Femur (tissue), 1 donor: ENCODE results near the gene RIC1.
"Not testable (repeated sequence)": the region's sequence is repeated elsewhere in the genome, so short reads cannot be mapped to it uniquely, and the experiment has no call there.

Experiments used
- DNase-seq: peaks from one replicate; pipeline ENCODE4 v3.0.0-alpha.2; 2017

Gene RIC1

GRCh38 chr9:5628530-5629311 lies at the start of gene RIC1:
Gene RIC1, plus strand, starts transcription at chr9:5629107. Its CDS starts 203 bp downstream, at chr9:5629310.
- peak; percentile 95 for DNase-seq

DNA sequence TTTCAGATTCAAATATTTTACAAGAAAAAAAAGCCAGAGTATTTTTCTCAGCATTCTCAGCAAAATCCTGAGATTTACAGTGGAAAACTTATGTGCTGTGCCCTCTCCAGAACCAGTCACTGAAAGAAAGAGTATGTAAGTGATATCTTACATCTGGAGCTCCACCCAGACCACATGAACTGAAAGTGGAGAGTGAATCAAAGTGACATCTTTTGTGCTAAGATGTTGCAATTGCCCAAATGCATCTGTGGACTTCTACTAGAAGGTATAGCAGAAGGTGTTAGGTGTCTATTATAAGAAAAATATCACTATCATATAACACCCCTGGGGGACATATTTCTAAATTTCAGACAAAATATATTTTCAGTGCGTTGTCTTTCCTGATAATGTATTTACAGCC lies 49.0 kb upstream of the RIC1 start:
- DNase-seq = no peak

- DNase-seq = no peak
Observed at GRCh38 chr9:5580650-5581049, 48.3 kb upstream of the RIC1 start.

DNA sequence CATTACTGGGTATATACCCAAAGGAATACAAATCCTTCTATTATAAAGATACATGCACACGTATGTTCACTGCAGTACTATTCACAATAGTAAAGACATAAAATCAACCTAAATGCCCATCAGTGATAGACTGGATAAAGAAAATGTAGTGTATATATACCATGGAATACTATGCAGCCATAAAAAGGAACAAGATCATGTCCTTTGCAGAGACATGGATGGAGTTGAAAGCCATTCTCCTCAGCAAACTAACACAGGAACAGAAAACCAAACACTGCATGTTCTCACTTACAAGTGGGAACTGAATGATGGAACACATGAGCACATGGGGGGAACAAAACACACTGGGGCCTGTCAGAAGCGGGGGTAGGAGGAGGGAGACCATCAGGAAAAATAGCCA lies 47.2 kb upstream of the RIC1 start:
- DNase-seq = not testable (repeated sequence)

DNA sequence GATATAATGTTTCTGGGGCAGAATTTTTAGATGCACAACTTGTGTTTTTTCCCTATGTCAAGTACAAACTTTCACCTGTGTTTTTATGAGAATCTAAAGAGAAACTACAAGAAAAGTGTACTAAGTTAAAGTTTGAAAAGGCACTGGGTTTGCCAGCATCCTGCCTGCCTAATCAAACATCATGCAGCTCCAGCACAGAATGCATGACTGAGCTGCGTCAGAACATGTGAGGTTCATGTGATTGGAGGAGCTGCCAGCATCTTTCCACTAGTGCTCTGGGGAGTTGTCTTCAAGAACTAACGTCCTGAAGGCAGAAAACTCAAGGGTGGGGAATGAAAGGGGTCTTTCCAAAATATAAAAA lies 46.1 kb upstream of the RIC1 start:
- DNase-seq = peak; percentile 53

GRCh38 chr9:5586391-5586802 lies 42.5 kb upstream of the RIC1 start:
- no peak for DNase-seq

GRCh38 chr9:5587024-5587423 lies 41.9 kb upstream of the RIC1 start:
- no peak for DNase-seq

DNA sequence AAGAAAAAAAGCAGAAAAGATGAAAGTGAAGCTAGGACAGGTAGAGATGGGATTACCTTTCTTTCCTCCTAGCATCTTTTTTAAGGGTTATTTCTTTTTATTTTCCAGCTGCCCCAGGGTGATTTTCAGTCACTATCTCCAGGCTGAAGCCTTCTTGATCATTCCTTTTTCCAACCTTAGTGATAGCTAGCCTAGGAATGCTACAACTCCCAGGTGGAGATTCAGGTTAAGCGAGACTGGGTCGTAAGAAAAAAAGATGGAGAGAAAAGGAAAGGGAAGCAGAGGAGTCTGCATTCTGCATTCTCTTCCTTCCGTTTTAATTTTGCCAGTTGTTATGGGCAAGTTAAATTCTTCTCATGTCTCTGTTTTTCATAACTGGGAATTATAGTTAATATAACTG lies 36.7 kb upstream of the RIC1 start:
- no peak for DNase-seq

DNA sequence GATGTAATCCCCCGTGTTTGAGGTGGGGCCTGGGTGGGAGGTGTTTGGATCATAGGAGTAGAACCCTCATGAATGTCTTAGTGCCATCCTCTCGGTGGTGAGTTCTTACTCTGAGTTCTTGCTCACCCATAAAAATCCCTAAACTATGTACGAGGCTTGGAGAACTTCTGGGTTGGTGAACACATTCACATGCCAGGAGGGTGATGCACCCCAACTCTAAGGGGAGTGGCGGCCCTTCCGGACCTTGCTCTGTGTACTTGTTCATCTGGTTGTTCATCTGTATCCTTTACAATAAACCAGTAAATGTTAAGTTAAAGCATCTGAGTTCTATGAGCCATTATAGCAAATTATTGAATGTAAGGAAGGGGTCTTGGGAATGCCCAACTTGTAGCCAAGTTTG lies 36.0 kb upstream of the RIC1 start:
- no peak for DNase-seq

- no peak for DNase-seq
Observed at GRCh38 chr9:5593904-5594303, 35.0 kb upstream of the RIC1 start.

- DNase-seq = no peak
Observed at GRCh38 chr9:5596173-5596572, 32.7 kb upstream of the RIC1 start.

DNA sequence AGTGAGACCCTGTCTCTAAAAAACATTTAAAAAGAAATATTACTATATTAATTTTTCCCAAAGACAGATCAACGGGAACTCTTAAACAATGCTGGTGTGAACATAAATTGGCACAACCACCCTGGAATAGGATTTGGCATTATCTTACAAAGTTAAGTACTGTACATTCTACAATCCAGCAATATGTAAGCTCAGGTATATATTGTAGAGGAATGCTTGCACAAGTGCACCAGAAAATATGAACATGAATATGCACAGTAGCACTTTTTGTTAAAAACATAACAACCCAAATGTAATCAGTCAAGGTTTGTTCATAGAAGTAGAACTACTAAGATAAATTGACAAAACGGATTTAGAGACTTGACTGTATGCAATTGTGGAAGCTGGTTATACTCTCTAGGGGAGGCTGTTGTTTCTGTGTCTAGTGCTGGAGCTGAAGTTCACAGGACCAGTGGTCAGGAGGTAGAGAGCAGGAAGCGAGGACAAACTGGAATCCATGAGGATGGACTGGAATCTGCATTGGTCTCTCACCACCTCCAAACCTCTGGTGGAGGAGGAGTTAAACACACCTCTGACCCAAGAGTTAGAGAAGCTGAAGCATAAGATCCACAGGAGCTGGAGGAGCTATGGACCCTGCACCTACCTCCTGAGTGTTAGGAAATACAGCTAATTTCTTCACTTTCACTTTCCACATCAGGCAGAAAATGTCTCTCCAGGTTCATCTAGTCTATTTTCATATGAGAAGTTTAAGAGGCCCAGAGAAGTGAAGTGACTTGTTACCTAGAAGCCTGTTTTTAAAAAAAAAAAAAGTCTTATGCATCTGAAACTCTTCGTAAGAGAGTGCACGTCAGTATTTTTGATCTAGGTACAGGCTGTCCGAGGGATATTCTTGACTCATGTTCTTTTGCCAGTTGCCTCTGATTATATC lies 20.3 kb upstream of the RIC1 start:
- no peak for DNase-seq

DNA sequence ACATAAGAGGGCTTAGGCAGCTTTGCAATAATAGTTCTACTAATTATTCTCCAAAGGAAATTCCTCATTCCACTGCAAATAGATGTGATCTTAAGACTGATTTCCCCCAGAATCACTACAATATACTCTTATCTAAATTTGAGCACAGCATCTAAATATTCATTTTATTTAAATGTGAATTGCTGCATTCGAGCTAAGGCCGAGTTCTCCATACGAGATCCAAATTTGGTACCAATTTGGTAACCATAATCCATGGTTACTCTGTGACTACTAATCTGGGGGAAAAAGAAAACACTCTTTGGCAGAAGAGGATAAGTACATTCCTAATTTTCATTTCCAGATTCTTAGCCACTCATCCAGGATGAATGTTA lies 19.7 kb upstream of the RIC1 start:
- no peak for DNase-seq

- no peak for DNase-seq
Observed at GRCh38 chr9:5610491-5610890, 18.4 kb upstream of the RIC1 start.

GRCh38 chr9:5611321-5612184 lies 17.4 kb upstream of the RIC1 start:
- no peak for DNase-seq

- DNase-seq = no peak
Observed at GRCh38 chr9:5612185-5612530, 16.7 kb upstream of the RIC1 start.

DNA sequence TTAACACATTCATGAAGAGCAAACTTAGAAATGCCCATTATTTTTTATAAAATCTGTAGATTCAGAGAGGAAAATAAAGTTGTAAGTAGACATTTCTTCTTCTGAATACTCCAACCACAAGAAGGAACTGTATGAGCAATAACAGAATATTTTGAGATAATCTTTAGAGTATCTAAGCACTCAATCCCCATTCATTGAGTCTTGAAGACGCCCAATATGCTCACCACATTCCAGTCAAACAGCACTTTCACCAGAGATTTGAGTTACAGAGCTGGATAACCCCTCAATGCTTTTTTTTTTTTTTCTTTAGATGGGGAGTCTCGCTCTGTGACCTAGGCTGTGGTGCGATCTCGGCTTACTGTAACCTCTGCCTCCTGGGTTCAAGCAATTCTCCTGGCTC lies 14.7 kb upstream of the RIC1 start:
- no peak for DNase-seq

GRCh38 chr9:5614985-5615384 lies 13.9 kb upstream of the RIC1 start:
- DNase-seq = no peak

- DNase-seq = no peak
Observed at GRCh38 chr9:5617749-5618148, 11.2 kb upstream of the RIC1 start.

- no peak for DNase-seq
Observed at GRCh38 chr9:5620494-5620893, 8.4 kb upstream of the RIC1 start.

GRCh38 chr9:5621327-5621726 lies 7.6 kb upstream of the RIC1 start:
- no peak for DNase-seq

GRCh38 chr9:5622016-5622415 lies 6.9 kb upstream of the RIC1 start:
- DNase-seq = no peak

DNA sequence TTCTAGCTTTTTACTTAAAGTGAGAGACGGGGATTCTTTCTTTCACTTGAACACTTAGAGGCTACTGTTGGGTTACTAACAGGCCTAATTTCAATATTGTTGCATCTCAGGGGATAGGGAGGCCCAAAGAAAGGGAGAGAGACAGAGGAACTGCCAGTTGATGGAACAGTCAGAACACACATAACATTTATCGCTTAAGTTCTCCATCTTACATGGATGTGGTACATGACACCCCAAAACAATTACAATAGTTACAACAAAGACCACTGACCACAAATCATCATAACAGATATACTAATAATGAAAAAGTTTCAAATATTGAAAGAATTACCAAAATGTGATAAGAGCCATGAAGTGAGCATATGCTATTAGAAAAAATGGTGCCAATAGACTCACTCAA lies 4.3 kb upstream of the RIC1 start:
- no peak for DNase-seq
